GM18505 (cell line): ENCODE results near the gene UBXN2A.

Source experiments
- ATAC-seq: cut with Tn5 transposase; IDR thresholded peaks from one replicate; pipeline ENCODE4 v1.9.1; 2021; ENCODE audit not compliant: unreplicated experiment
- POLR2A ChIP-seq: IDR thresholded peaks from 4 replicates; pipeline ENCODE4 v1.6.1; 2011; ENCODE audit warnings: borderline replicate concordance; ENCODE audit not compliant: insufficient read depth, insufficient read length; ENCODE audit errors: extremely low read depth

UBXN2A gene, protein sequence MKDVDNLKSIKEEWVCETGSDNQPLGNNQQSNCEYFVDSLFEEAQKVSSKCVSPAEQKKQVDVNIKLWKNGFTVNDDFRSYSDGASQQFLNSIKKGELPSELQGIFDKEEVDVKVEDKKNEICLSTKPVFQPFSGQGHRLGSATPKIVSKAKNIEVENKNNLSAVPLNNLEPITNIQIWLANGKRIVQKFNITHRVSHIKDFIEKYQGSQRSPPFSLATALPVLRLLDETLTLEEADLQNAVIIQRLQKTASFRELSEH

DNA sequence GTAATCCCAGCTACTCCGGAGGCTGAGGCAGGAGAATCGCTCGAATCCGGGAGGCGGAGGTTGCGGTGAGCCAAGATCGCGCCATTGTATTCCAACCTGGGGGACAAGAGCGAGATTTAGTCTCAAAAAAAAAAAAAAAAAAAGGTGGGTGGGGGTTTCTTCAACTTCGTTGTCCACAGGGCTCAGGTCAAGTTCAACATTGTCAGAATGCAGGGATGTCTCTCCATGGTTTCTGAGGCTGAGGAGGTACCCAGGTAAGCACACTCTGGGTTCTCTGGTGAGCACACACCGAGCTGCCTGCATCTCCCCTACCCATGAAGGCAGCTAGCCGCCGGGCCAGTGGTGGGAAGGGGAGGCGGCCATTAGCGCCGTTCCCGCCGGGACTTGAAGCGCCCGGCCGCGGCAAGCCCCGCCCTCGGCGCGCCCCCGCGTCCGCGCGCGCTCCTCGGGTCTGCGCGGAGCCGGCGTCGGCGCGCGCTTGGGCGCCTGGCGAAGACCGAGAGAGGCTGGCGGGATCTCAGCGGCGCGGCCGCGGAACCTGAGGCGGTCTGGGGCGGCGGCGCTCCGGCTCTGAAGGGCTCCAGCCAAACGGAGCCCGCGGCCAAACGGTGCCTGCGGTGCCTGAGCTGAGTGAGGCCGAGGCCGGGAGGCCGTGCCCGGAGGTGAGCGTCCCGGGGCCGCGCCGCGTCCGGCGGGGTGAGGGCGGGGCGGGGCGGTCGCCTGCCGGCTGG is at the start of gene UBXN2A:
Gene UBXN2A (plus strand): TSS at position 477 of the 731 bp plus-strand sequence. CDS start 17,852 bp downstream, outside the sequence.
- ATAC-seq, result peak; percentile 76
- peak; percentile 84 for TF ChIP-seq POLR2A

DNA sequence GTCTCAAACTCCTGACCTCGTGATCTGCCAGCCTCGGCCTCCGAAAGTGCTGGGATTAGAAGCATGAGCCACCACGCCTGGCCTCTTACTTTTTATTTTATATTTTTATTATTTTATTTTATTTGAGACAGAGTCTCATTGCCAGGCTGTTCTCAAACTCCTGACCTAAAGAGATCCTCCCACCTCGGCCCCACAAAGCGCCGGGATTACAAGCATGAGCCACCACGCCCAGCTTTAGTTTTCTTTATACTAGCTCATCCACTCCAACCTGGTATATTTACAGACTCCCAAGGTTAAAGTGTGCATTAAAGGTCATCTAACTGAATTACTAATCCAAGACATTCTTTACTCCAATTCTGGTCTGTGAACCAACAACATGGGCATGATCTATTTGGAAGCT is 40.1 kb upstream of the UBXN2A start:
- no peak for TF ChIP-seq POLR2A
- ATAC-seq, result no peak

DNA sequence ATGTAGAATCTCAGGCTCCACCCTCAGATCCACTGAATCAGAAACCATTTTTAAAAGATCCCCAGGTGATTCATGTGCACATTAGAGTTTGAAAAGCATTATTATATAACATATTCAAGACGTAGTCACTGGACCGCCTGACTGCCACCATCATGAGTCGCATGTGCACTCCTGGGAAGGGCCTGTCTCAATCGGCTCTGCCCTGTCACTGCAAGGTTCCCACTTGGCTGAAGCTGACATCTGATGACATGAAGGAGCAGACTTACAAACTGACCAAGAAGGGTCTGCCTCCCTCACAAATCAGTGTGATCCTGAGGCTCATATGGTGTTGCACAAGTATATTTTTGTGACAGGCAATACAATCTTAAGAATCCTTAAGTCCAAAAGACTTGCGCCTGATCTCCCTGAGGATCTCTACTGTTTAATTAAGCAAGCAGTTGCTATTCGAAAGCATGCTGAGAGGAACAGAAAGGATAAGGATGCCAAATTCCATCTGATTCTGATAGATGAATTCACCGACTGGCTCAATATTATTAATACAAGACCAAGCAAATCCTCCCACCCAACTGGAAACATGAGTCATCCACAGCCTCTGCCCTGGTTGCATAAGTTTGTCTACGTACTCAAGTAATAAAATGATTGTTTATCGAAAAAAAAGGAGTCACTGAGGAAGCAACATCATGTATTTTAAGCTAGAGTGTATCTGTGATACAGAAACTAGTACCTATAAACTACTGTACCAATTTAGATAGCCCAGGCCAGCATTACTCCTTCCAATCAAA is 39.5 kb upstream of the UBXN2A start:
- ATAC-seq, result no peak
- TF ChIP-seq POLR2A, result no peak

DNA sequence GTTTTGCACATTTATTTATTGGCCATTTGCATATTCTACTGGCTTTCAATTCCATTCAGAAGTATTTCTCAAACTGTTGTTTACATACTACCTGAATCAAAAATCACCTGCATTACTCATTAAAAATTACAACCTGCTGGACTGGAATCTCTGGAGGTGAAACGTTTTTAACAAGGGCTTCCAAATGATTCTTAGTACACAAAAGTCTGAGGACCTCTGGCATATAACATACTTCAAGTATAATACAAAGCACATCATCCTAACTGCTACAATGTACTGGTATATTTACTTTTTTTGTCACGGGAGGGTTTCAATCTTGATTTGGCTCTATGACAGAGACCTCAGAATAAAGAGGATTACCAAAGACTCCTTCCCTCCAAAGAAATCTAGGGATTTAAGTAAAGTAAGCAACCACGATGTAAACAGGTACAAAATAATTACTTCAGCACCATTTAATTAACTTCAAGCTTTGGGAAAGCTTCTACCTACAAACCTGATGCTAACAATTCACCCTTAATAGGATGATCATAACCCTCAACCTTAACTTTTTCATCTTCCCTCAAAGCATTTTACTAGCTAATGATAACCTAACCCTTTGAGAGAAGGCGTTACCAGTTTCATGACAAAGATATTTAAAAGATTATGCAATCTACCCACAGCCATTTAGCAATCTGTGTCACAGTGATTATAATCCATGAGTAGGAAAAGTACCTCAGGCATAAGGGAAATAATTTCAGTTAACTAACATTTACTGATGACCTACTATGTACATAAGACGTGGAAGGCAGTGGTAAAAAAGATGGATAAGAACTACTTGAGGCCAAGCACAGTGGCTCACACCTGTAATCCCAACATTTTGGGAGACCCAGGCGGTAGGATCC is 38.1 kb upstream of the UBXN2A start:
- no peak for ATAC-seq
- no peak for TF ChIP-seq POLR2A

DNA sequence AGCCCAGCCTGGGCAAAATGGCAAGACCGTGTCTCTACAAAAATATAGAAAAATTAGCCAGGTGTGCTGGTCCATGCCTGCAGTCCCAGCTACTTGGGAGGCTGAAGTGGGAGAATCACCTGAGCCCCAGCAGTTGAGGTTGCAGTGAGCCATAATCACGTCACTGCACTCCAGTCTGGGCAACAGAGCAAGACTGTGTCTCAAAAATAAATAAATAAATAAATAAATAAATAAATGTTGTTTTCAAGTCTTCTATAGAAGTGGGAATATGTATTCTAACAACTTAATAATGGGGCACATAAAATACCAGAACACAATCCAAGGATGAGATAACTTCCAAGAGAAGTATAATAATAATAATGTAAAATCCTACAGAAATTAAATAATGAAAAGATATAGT is 37.2 kb upstream of the UBXN2A start:
- no peak for TF ChIP-seq POLR2A
- ATAC-seq, result no peak

DNA sequence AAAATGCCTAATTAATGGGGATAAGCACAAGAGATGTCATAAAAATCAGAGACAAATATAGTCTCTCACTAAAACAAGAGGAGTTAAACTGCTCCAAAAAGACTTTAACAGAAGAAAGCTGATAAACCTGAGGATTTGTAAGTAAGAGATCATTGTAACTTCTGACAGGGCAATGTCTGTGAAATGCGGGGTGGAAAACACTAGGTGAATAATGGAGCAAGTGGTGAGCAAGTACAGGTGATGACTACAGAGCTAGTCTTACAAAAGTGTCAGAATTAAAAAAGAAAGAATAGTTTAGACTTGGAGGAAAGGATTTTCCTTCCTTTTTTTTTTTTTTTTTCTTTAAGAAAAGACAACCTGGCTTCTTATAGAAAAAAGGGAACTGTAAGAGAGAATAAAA is 36.0 kb upstream of the UBXN2A start:
- no peak for TF ChIP-seq POLR2A
- no peak for ATAC-seq

DNA sequence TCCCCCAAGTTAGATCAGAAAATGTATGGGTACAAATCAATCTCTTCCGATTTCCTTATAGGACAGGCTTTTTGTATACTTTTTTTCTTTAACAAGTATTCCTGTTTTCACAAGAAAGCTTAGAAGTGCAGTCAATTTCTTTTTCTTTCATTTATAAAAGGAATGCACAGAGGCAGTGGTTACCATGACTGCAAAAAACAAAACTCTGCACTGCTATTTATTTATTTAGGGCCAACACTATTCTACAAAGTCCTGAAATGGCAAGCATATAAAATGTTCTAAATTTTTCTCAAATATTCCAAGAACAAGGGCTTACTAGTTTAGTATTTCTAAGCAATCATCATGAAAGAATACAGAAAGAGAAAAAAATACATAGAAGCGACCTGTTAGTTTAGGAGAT is 35.6 kb upstream of the UBXN2A start:
- no peak for ATAC-seq
- no peak for TF ChIP-seq POLR2A

DNA sequence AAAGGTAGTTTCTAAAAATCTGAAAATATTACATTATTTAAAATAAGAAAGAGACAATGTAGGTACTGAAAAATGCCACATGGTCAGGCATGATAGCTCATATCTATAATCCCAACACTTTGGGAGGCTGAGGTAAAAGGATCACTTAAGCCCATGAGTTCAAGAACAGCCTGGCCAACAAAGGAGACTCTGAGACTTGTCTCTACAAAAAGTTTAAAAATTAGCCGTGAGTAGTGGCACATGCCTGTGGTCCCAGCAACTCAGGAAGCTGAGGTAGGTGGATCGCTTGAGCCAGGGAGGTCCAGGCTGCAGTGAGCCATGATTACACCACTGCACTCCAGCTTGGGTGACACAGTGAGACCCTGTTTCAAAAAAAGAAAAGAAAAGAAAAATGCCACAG is 35.1 kb upstream of the UBXN2A start:
- TF ChIP-seq POLR2A, result no peak
- no peak for ATAC-seq

DNA sequence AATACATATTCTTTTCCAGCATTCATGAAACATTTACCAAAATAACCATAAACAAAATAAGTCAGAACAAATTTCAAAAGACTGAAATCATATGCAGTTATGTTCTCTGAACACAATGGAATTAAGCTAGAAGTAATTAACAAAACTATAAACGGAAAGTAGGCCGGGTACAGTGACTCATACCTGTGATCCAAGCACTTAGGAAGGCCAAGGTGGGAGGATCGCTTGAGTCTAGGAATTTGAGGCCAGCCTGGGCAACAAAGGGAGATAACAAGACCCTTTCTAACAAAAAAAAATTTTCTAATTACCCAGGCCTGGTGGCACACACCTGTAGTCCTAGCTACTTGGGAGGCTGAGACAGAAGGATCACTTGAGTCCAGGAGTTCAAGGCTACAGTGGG is 28.2 kb upstream of the UBXN2A start:
- ATAC-seq, result no peak
- TF ChIP-seq POLR2A, result no peak

DNA sequence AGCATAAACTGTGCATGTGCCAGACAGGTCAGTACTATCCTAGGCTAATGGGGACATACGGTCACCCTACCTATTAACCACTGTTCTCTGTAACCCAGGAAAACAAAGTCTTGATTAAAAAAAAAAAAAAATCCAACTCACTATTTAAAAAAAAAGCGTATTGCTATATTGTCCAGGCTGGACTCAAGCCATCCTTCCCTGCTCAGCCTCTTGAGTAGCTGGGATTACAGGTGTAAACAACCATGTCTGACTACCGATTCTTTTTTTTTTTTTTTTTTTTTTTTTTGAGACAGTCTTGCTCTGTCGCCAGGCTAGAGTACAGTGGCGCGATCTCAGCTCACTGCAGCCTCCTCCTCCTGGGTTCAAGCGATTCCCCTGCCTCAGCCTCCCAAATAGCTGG is 24.9 kb upstream of the UBXN2A start:
- TF ChIP-seq POLR2A, result no peak
- ATAC-seq, result no peak

DNA sequence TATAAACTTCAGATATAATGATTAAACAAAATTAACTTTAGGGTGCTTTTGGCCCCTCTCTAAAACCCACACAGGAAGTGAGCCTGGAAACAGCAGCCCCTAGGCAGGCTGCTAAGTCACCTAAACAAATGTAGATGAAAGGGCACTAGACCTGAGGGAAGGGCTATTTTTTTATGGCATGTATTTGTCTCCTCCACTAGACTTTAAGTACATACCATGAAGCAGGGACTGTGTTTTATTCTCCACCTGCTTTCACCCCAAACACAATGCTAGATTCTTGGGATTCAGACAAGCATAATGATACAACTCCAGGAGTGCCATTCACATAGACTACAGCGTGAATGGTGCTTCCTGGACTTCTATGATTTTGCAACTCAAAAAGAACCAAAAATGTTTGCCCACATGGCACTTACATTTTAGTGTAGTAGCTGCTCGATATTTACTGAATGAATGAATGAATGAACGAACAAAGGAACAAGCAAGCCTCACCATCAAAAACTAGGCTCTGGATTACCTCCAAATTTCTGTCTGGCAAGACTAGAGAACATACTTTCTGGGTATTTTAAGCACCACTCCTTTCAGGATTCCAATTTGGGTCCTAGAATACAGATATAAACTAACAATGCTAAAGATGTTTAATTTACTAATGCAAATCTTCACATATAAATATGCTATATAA is 23.4 kb upstream of the UBXN2A start:
- no peak for TF ChIP-seq POLR2A
- ATAC-seq, result peak; percentile 59

DNA sequence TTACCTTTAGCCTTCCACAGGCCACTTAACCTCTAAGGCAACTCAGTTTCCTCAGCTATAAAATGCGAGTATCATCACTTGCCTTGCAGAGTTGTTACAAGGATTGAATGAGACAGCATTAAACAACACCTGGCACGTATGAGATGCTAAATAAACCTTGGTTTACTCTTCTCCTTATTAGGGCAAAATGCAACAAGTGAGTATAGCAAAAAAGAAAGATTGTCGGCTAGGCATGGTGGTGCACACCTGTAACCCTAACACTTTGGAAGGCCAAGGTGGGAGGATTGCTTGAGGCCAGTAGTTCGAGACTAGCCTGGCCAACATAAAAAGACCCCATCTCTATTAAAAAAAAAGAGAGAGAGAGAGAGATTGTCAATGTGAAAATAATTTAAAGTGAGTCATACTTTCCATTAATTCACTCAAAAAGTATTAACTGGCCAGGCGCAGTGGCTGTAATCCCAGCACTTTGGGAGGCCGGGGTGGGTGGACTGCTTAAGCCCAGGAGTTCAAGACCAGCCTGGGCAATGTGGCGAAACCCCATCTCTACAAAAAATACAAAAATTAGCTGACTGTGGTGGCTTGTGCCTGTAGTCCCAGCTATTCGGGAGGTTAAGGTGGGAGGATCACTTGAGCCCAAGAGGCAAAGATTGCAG is 21.3 kb upstream of the UBXN2A start:
- no peak for TF ChIP-seq POLR2A

DNA sequence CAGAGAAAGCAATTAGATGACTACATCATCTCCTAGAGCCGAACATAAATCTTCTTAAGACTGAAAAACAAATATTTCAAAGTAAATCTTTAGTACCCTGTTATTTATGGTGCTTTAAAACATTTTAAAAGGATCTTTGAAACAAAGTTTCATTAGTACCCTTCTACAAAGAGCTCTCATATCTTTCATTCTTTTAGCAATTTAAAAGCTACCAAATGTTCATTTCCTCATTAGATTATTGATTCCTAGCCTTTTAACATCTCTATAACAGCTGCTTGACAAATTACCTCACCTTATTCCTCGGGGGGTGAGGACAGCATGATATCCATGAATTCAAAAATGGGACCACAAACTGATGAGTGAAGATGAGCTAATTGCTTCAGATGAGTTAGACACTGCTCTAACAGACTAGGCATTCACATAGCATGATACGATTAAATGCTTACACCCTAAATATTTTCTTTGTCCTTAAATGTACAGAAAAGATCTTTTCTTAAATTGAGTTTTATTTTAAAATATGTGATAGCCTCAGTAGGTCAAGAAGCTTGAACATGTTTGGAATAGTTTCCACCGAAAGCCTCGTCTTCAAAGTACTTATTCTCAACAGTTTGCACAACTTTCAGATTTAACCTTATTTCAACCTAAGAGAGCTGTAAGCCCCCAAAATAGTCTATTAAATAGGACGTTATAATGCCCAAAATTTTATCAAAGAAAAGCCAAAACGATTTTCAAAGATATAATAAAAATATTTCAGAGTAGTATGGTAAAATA is 15.5 kb upstream of the UBXN2A start:
- ATAC-seq, result no peak
- TF ChIP-seq POLR2A, result no peak

More for the DNA sequence above, 21.3 kb upstream of the UBXN2A start:
- no peak for ATAC-seq
